Upper lobe of right lung (tissue), 1 donor: ENCODE data around the gene CCDC112. TPM values are rescaled to one million over a fixed set of nuclear protein-coding genes. Genes with fewer than 3 reads are reported as not detected.

Source experiments
- ATAC-seq: fragments of 200-7000 bp; cut with Tn5 transposase; one replicate; pipeline ENCODE4 v1.9.1; 2020; ENCODE audit warnings: mild to moderate bottlenecking, moderate library complexity
- DNase-seq: peaks from one replicate; pipeline ENCODE4 v3.0.0-alpha.2; 2020
- H3K27ac ChIP-seq: fragments of 200-600 bp; one replicate; pipeline ENCODE4 v1.8.0; 2022
- H3K27me3 ChIP-seq: fragments of 200-600 bp; one replicate; pipeline ENCODE4 v1.8.0; 2022; ENCODE audit warnings: mild to moderate bottlenecking
- H3K36me3 ChIP-seq: fragments of 200-600 bp; one replicate; pipeline ENCODE4 v1.8.0; 2022
- H3K4me1 ChIP-seq: fragments of 200-600 bp; one replicate; pipeline ENCODE4 v1.8.0; 2022
- H3K4me3 ChIP-seq: fragments of 200-600 bp; one replicate; pipeline ENCODE4 v1.8.0; 2022; ENCODE audit warnings: mild to moderate bottlenecking
- H3K9me3 ChIP-seq: fragments of 200-600 bp; one replicate; pipeline ENCODE4 v1.8.0; 2022
- CTCF ChIP-seq: fragments of 200-600 bp; IDR thresholded peaks from one replicate; pipeline ENCODE4 v1.8.0; 2022; ENCODE audit warnings: antibody characterized with exemption
- intact Hi-C: fragments of 100-400 bp; cut with DNase I; formaldehyde crosslinking; loops from one replicate; pipeline ENCODE4 v1.11.0; 2022
- total RNA-seq: library from RNA; stranded (reverse); fragmentation: NEBNext Ultra II Directional; extraction: Animal tissue kit (Norgen Biotek cat#: 25700); gene quantifications from one replicate; pipeline ENCODE4 v1.2.1, GENCODE V29; 2021
- donor health status: DM: no; HTN: yes; CAD: no; lungs with severe emphysema.

The CCDC112 gene
- total RNA-seq, 1 donor from 2014 or later, result 6.6 TPM

- ATAC-seq (peak; percentile 76), DNase-seq (no peak)
- no peaks in the 10 kb centered on the region for H3K36me3 ChIP-seq
- intact Hi-C loops, result loop anchor here (5.0 kb wide), 1 partner anchor 271 kb away; no protein-coding TSS in a partner anchor
- no peak for TF ChIP-seq CTCF
- H3K4me3 ChIP-seq, result no peak overlapping the region
- no peak overlapping the region for H3K27ac ChIP-seq
- H3K4me1 ChIP-seq, result no peaks in the 10 kb centered on the region
- no peaks in the 10 kb centered on the region for H3K9me3 ChIP-seq
- no peaks in the 10 kb centered on the region for H3K27me3 ChIP-seq
Measured at GRCh38 chr5:115306011-115306536, 9.6 kb upstream of the CCDC112 start.

DNA sequence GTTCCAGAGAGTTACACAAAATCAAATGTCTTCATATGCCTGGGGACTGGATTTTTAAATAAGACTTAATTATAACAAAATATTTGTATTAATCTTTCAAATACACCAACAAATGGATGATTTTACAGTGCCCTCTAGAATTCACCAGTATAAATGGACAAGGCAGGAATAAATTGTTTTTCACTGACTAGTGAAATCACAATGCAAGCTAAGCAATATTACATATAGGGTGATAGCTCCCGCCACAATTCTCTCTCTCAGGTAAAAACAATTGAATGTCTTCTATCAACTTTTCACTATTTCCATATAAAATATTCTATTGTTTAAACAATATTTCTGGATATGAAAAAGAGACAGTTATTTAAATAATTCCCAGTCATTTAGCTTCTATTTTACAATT lies 8.0 kb upstream of the CCDC112 start:
- H3K4me1 ChIP-seq, result no peaks in the 10 kb centered on the region
- ATAC-seq, result no peak

GRCh38 chr5:115298811-115299210 lies 2.4 kb upstream of the CCDC112 start:
- Histone ChIP-seq H3K9me3 (no peaks in the 10 kb centered on the region), H3K27ac (no peak overlapping the region), H3K4me1 (no peaks in the 10 kb centered on the region), H3K27me3 (no peaks in the 10 kb centered on the region), H3K4me3 (no peak overlapping the region), H3K36me3 (no peaks in the 10 kb centered on the region)
- ATAC-seq, result no peak
- TF ChIP-seq CTCF, result no peak
- no peak for DNase-seq
- intact Hi-C loops, result no loop called here

More for the DNA sequence above, 8.0 kb upstream of the CCDC112 start:
- Histone ChIP-seq H3K27ac (no peak overlapping the region), H3K27me3 (no peaks in the 10 kb centered on the region), H3K4me3 (no peak overlapping the region), H3K36me3 (no peaks in the 10 kb centered on the region), H3K9me3 (no peaks in the 10 kb centered on the region)
- TF ChIP-seq CTCF, result no peak
- no peak for DNase-seq
- intact Hi-C loops, result no loop called here

GRCh38 chr5:115297031-115297430 lies 577 bp upstream of the CCDC112 start:
- Histone ChIP-seq H3K4me1 (no peaks in the 10 kb centered on the region), H3K9me3 (no peaks in the 10 kb centered on the region), H3K36me3 (no peaks in the 10 kb centered on the region), H3K27me3 (no peaks in the 10 kb centered on the region), H3K27ac (no peak overlapping the region), H3K4me3 (peak overlapping the region; percentile 92)
- DNase-seq, result no peak
- ATAC-seq, result no peak
- no peak for TF ChIP-seq CTCF
- intact Hi-C loops, result no loop called here

- H3K9me3 ChIP-seq, result no peaks in the 10 kb centered on the region
- ATAC-seq, result peak; percentile 16
- peak overlapping the region; percentile 92 for H3K4me3 ChIP-seq
- H3K36me3 ChIP-seq, result no peaks in the 10 kb centered on the region
- no peaks in the 10 kb centered on the region for H3K4me1 ChIP-seq
- H3K27ac ChIP-seq, result peak overlapping the region; percentile 78
- intact Hi-C loops, result no loop called here
- DNase-seq, result no peak
- TF ChIP-seq CTCF, result no peak
- H3K27me3 ChIP-seq, result no peaks in the 10 kb centered on the region
Measured at GRCh38 chr5:115295777-115296123, 704 bp downstream of the CCDC112 start.

DNA sequence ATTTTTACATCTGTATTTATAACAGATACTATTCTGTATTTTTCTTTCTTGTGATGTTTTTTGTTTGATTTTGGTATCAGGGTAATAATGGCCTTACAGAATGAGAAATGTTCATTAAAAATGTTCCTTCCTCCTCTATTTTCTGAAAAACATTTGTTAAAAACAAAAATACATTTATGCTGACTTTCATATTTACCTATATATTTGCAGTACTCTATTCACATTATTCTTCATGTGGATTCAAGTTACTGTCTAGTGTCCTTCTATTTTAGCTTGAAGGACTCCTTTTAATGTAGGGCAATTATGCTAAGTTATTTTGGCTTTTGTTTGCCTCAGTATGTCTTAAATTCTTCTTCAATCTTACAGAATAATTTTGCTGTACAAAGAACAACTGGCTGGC lies 5.1 kb downstream of the CCDC112 start:
- Histone ChIP-seq H3K27ac (no peak overlapping the region), H3K36me3 (no peaks in the 10 kb centered on the region), H3K4me1 (no peaks in the 10 kb centered on the region), H3K4me3 (no peak overlapping the region), H3K9me3 (no peaks in the 10 kb centered on the region), H3K27me3 (no peaks in the 10 kb centered on the region)
- intact Hi-C loops, result no loop called here
- no peak for TF ChIP-seq CTCF
- DNase-seq (no peak), ATAC-seq (no peak)
